ENCODE results near the gene GATD1.

DNA sequence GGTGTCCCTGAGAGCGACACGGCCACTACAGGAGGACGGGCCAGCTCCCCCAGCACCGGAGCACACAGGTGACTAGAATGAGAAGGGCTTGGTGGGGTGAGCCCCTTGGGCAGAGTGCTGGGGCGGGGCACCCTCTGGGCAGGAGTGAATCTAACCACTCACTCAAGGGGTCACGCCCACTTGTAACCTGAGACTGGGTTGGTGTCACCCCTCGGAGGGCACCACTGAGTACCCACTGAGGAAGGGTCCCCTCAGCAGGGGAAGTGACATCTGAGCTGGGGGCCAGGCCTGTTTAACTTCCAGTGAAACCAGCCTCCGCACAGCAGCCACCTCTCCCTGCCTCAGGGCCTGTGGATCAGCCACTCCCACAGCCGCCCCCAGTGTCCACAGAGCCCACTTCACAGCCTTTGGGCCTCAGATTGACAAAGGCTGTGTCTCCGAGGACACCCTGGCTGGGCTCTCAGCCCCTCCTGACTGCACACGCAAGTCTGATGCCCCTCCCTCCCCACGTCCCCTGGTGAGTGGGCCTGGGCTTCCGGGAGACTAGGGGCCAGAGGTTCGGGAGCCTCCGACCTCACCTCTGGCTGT, 5.6 kb downstream of the GATD1 start:
- no peak for TF ChIP-seq POLR2A (IDR thresholded peaks at IDR 0.05)
- TF ChIP-seq, protein P1, sequence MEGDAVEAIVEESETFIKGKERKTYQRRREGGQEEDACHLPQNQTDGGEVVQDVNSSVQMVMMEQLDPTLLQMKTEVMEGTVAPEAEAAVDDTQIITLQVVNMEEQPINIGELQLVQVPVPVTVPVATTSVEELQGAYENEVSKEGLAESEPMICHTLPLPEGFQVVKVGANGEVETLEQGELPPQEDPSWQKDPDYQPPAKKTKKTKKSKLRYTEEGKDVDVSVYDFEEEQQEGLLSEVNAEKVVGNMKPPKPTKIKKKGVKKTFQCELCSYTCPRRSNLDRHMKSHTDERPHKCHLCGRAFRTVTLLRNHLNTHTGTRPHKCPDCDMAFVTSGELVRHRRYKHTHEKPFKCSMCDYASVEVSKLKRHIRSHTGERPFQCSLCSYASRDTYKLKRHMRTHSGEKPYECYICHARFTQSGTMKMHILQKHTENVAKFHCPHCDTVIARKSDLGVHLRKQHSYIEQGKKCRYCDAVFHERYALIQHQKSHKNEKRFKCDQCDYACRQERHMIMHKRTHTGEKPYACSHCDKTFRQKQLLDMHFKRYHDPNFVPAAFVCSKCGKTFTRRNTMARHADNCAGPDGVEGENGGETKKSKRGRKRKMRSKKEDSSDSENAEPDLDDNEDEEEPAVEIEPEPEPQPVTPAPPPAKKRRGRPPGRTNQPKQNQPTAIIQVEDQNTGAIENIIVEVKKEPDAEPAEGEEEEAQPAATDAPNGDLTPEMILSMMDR (IDR thresholded peaks at IDR 0.05): no peak

Measured in esophagus squamous epithelium (tissue), 4 donors.